ENCODE results near the gene SLCO4A1.

- no peak for TF ChIP-seq CTCF (IDR thresholded peaks at IDR 0.05)
- TF ChIP-seq EZH2 (IDR thresholded peaks at IDR 0.05; ENCODE audit: borderline replicate concordance, insufficient read depth, low read depth, low read length, poor library complexity, severe bottlenecking), result no peak
These were observed 54.2 kb downstream of the SLCO4A1 start for GRCh38 chr20:62696434-62696957.

All from B cell (primary cell).